ENCODE data around the gene TANC1.

The TANC1 gene

DNA sequence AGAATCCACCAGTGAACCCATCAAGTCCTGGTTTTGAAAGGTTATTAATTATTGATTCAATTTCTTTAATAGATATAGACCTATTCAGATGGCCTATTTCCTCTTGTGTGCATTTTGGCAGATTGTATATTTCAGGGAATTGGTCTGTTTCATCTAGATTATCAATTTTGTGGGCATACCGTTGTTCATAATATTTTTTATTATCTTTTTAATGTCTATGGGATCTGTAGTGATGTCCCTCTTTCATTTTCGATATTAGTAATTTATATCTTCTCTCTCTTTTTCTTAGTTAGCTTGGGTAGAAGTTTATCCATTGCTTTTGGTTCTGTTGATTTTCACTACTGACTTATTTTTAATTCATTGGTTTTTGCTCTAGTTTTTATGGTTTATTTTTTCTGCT, 39.9 kb upstream of the TANC1 start:
- Histone ChIP-seq H3K4me3 (ENCODE audit: control insufficient read depth in 1 of 7, extremely low read depth in 1 of 7, insufficient read depth in 4 of 7, low read depth in 2 of 7, low read length in 6 of 7) (no peak overlapping the region), H3K36me3 (ENCODE audit: control insufficient read depth in 4 of 4, insufficient read depth in 4 of 4, low read length in 3 of 4) (no peaks in the 10 kb centered on the region), H3K4me1 (ENCODE audit: control extremely low read depth in 1 of 4, control insufficient read depth in 4 of 4, insufficient read depth in 4 of 4, low read length in 3 of 4) (no peaks in the 10 kb centered on the region), H3K9me3 (ENCODE audit: control extremely low read depth in 1 of 5, control insufficient read depth in 4 of 5, insufficient read depth in 2 of 5, low read depth in 1 of 5, low read length in 4 of 5) (peaks cover 0 to 12% (median 2%) of the 10 kb centered on the region in 5 experiments), H3K27me3 (replicated peaks in 2 of 5; ENCODE audit: control insufficient read depth in 4 of 5, insufficient read depth in 5 of 5, low read length in 4 of 5) (no peaks in the 10 kb centered on the region), H3K27ac (ENCODE audit: insufficient read depth in 1 of 2, low read depth in 1 of 2, low read length in 2 of 2, poor library complexity in 1 of 2, severe bottlenecking in 2 of 2) (no peak overlapping the region)
- POLR2A ChIA-PET = no interaction called here
- WGBS (ENCODE audit: insufficient coverage) = no CpG with 5 or more reads among the region's 2 CpGs
- DNase-seq = no peak
- CTCF ChIA-PET = no interaction called here

DNA sequence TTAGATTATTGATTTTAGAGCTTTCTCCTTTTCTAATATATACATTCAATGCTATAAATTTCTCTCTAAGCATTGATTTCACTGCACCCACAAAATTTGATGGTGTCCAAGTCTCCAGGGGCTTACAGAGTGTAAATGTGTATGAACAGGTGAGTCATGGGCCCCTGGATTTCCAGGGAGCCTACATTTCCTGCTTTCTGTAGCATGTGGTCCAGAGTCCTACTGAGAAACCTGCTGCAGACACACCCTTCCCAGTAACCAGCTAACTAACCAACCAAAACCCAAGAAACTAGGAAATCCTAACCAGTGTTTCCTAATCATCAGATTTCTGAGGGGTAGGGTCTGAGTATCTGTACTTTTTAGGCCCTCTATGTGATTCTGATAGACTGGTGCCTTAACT, 39.5 kb upstream of the TANC1 start:
- no peaks in the 10 kb centered on the region for H3K4me1 ChIP-seq (ENCODE audit: control extremely low read depth in 1 of 4, control insufficient read depth in 4 of 4, insufficient read depth in 4 of 4, low read length in 3 of 4)
- ChIA-PET CTCF (no interaction called here), POLR2A (no interaction called here)
- no peaks in the 10 kb centered on the region for H3K27me3 ChIP-seq (replicated peaks in 2 of 5; ENCODE audit: control insufficient read depth in 4 of 5, insufficient read depth in 5 of 5, low read length in 4 of 5)
- DNase-seq = no peak
- peaks cover 0 to 12% (median 2%) of the 10 kb centered on the region in 5 experiments for H3K9me3 ChIP-seq (ENCODE audit: control extremely low read depth in 1 of 5, control insufficient read depth in 4 of 5, insufficient read depth in 2 of 5, low read depth in 1 of 5, low read length in 4 of 5)
- H3K4me3 ChIP-seq (ENCODE audit: control insufficient read depth in 1 of 7, extremely low read depth in 1 of 7, insufficient read depth in 4 of 7, low read depth in 2 of 7, low read length in 6 of 7) = no peak overlapping the region
- no peaks in the 10 kb centered on the region for H3K36me3 ChIP-seq (ENCODE audit: control insufficient read depth in 4 of 4, insufficient read depth in 4 of 4, low read length in 3 of 4)
- no peak overlapping the region for H3K27ac ChIP-seq (ENCODE audit: insufficient read depth in 1 of 2, low read depth in 1 of 2, low read length in 2 of 2, poor library complexity in 1 of 2, severe bottlenecking in 2 of 2)

- ChIA-PET CTCF (no interaction called here), POLR2A (no interaction called here)
- Histone ChIP-seq H3K27ac (ENCODE audit: insufficient read depth in 1 of 2, low read depth in 1 of 2, low read length in 2 of 2, poor library complexity in 1 of 2, severe bottlenecking in 2 of 2) (no peak overlapping the region), H3K4me3 (ENCODE audit: control insufficient read depth in 1 of 7, extremely low read depth in 1 of 7, insufficient read depth in 4 of 7, low read depth in 2 of 7, low read length in 6 of 7) (no peak overlapping the region), H3K36me3 (ENCODE audit: control insufficient read depth in 4 of 4, insufficient read depth in 4 of 4, low read length in 3 of 4) (no peaks in the 10 kb centered on the region), H3K27me3 (replicated peaks in 2 of 5; ENCODE audit: control insufficient read depth in 4 of 5, insufficient read depth in 5 of 5, low read length in 4 of 5) (no peaks in the 10 kb centered on the region), H3K9me3 (ENCODE audit: control extremely low read depth in 1 of 5, control insufficient read depth in 4 of 5, insufficient read depth in 2 of 5, low read depth in 1 of 5, low read length in 4 of 5) (peaks cover 0 to 12% (median 2%) of the 10 kb centered on the region in 5 experiments), H3K4me1 (ENCODE audit: control extremely low read depth in 1 of 4, control insufficient read depth in 4 of 4, insufficient read depth in 4 of 4, low read length in 3 of 4) (no peaks in the 10 kb centered on the region)
- WGBS (ENCODE audit: insufficient coverage) = no CpG with 5 or more reads among the region's 2 CpGs
- peak in 2 of 3 donors; percentile 15 to 24 for DNase-seq
These were observed 36.9 kb upstream of the TANC1 start for GRCh38 chr2:158931572-158931971.

DNA sequence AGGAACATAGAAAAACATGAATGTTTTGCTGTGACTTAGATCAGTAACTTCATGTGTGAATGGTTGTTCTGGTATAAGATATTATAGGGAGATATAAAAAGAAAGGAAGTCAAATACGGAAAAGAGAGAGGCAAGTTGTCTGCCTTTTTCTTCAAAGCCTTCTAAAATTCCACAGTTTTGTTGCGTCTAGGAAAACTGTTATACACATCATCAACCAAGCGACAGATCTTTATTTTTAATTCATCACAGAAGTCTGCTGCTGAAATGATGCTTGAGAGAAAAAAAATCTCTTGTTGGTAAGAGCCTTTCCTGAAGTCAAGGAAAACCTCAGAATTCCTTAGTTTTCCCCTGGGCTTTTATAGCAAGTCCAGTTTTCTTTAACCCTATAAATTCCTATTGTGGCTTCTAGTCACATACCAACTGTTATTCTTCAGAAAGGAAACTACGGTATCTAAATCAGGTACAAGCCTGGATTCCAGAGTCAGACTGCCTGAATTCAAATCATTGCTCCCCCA, 36.3 kb upstream of the TANC1 start:
- Histone ChIP-seq H3K4me1 (ENCODE audit: control extremely low read depth in 1 of 4, control insufficient read depth in 4 of 4, insufficient read depth in 4 of 4, low read length in 3 of 4) (no peaks in the 10 kb centered on the region), H3K36me3 (ENCODE audit: control insufficient read depth in 4 of 4, insufficient read depth in 4 of 4, low read length in 3 of 4) (no peaks in the 10 kb centered on the region), H3K27me3 (replicated peaks in 2 of 5; ENCODE audit: control insufficient read depth in 4 of 5, insufficient read depth in 5 of 5, low read length in 4 of 5) (no peaks in the 10 kb centered on the region), H3K9me3 (ENCODE audit: control extremely low read depth in 1 of 5, control insufficient read depth in 4 of 5, insufficient read depth in 2 of 5, low read depth in 1 of 5, low read length in 4 of 5) (peaks cover 0 to 12% (median 2%) of the 10 kb centered on the region in 5 experiments), H3K27ac (ENCODE audit: insufficient read depth in 1 of 2, low read depth in 1 of 2, low read length in 2 of 2, poor library complexity in 1 of 2, severe bottlenecking in 2 of 2) (no peak overlapping the region), H3K4me3 (ENCODE audit: control insufficient read depth in 1 of 7, extremely low read depth in 1 of 7, insufficient read depth in 4 of 7, low read depth in 2 of 7, low read length in 6 of 7) (no peak overlapping the region)
- ChIA-PET CTCF (no interaction called here), POLR2A (no interaction called here)
- no peak for DNase-seq
- WGBS (ENCODE audit: insufficient coverage) = 100% methylated on average over 1 of the region's 4 CpGs

DNA sequence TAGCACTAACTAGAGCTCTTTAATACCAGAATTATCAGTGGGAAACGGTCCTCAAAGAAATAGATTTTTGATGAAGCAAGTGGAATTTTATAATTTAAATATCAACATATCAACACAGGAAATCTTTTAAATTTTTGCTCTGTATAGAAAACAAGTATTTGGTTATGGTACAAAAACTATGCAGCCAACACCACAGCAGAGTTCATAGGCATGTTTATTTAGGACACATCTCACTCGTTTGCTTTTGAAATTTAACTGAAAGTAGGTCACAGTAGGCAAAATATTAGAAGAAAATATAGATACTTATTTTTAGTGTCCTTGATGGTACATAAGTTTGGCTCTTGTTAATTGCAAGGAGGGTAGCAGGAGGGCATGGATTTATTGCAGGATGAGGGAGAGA, 34.3 kb upstream of the TANC1 start:
- DNase-seq = no peak
- Histone ChIP-seq H3K4me3 (ENCODE audit: control insufficient read depth in 1 of 7, extremely low read depth in 1 of 7, insufficient read depth in 4 of 7, low read depth in 2 of 7, low read length in 6 of 7) (no peak overlapping the region), H3K36me3 (ENCODE audit: control insufficient read depth in 4 of 4, insufficient read depth in 4 of 4, low read length in 3 of 4) (no peaks in the 10 kb centered on the region), H3K27me3 (replicated peaks in 2 of 5; ENCODE audit: control insufficient read depth in 4 of 5, insufficient read depth in 5 of 5, low read length in 4 of 5) (no peaks in the 10 kb centered on the region), H3K27ac (ENCODE audit: insufficient read depth in 1 of 2, low read depth in 1 of 2, low read length in 2 of 2, poor library complexity in 1 of 2, severe bottlenecking in 2 of 2) (no peak overlapping the region), H3K4me1 (ENCODE audit: control extremely low read depth in 1 of 4, control insufficient read depth in 4 of 4, insufficient read depth in 4 of 4, low read length in 3 of 4) (no peaks in the 10 kb centered on the region), H3K9me3 (ENCODE audit: control extremely low read depth in 1 of 5, control insufficient read depth in 4 of 5, insufficient read depth in 2 of 5, low read depth in 1 of 5, low read length in 4 of 5) (peaks cover 0 to 10% (median 0%) of the 10 kb centered on the region in 5 experiments)
- ChIA-PET CTCF (no interaction called here), POLR2A (no interaction called here)
- 100% methylated on average over 1 of the region's 2 CpGs for WGBS (ENCODE audit: insufficient coverage)

DNA sequence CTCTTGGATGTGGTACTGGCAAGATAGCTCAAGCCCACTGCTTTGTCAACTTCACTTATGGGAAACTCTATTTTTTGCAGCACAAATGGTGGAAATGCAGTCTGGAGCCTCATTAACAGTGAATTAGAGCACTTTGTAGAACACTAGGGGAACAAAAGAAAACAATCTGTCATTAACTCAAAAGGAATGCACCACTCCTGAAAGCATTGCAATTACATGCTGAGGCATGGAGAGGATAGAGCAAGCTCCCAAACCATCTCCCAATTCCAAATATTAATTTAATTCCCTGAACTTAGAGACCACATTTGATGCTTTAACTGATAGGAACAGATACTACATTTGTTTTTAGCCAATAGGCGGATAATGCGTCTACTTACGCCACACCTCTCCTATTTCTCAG, 32.8 kb upstream of the TANC1 start:
- WGBS (ENCODE audit: insufficient coverage) = 76% methylated on average over 3 of the region's 3 CpGs
- CTCF ChIA-PET = interaction anchor here (1.1 to 1.3 kb wide), 3 partner anchors 13 to 183 kb away, joined by 3 to 5 read pairs (median 4); no protein-coding TSS in a partner anchor

GRCh38 chr2:158936978-158937377, 31.5 kb upstream of the TANC1 start:
- Histone ChIP-seq H3K4me1 (ENCODE audit: control extremely low read depth in 1 of 4, control insufficient read depth in 4 of 4, insufficient read depth in 4 of 4, low read length in 3 of 4) (no peaks in the 10 kb centered on the region), H3K9me3 (ENCODE audit: control extremely low read depth in 1 of 5, control insufficient read depth in 4 of 5, insufficient read depth in 2 of 5, low read depth in 1 of 5, low read length in 4 of 5) (peaks cover 0 to 2% (median 0%) of the 10 kb centered on the region in 5 experiments), H3K27ac (ENCODE audit: insufficient read depth in 1 of 2, low read depth in 1 of 2, low read length in 2 of 2, poor library complexity in 1 of 2, severe bottlenecking in 2 of 2) (no peak overlapping the region), H3K4me3 (ENCODE audit: control insufficient read depth in 1 of 7, extremely low read depth in 1 of 7, insufficient read depth in 4 of 7, low read depth in 2 of 7, low read length in 6 of 7) (no peak overlapping the region), H3K27me3 (replicated peaks in 2 of 5; ENCODE audit: control insufficient read depth in 4 of 5, insufficient read depth in 5 of 5, low read length in 4 of 5) (no peaks in the 10 kb centered on the region), H3K36me3 (ENCODE audit: control insufficient read depth in 4 of 4, insufficient read depth in 4 of 4, low read length in 3 of 4) (no peaks in the 10 kb centered on the region)
- 100% methylated on average over 1 of the region's 2 CpGs for WGBS (ENCODE audit: insufficient coverage)
- POLR2A ChIA-PET = no interaction called here
- DNase-seq = no peak
- CTCF ChIA-PET = no interaction called here

More for the DNA sequence above, 32.8 kb upstream of the TANC1 start:
- no peak overlapping the region for H3K4me3 ChIP-seq (ENCODE audit: control insufficient read depth in 1 of 7, extremely low read depth in 1 of 7, insufficient read depth in 4 of 7, low read depth in 2 of 7, low read length in 6 of 7)
- H3K27me3 ChIP-seq (replicated peaks in 2 of 5; ENCODE audit: control insufficient read depth in 4 of 5, insufficient read depth in 5 of 5, low read length in 4 of 5) = no peaks in the 10 kb centered on the region
- H3K9me3 ChIP-seq (ENCODE audit: control extremely low read depth in 1 of 5, control insufficient read depth in 4 of 5, insufficient read depth in 2 of 5, low read depth in 1 of 5, low read length in 4 of 5) = peaks cover 0 to 2% (median 0%) of the 10 kb centered on the region in 5 experiments
- no peaks in the 10 kb centered on the region for H3K4me1 ChIP-seq (ENCODE audit: control extremely low read depth in 1 of 4, control insufficient read depth in 4 of 4, insufficient read depth in 4 of 4, low read length in 3 of 4)
- no peaks in the 10 kb centered on the region for H3K36me3 ChIP-seq (ENCODE audit: control insufficient read depth in 4 of 4, insufficient read depth in 4 of 4, low read length in 3 of 4)
- POLR2A ChIA-PET = no interaction called here
- H3K27ac ChIP-seq (ENCODE audit: insufficient read depth in 1 of 2, low read depth in 1 of 2, low read length in 2 of 2, poor library complexity in 1 of 2, severe bottlenecking in 2 of 2) = no peak overlapping the region
- no peak for DNase-seq

Data from common myeloid progenitor, CD34-positive (primary cell).